ENCODE measurements around the gene PTPN12.
"Not testable (repeated sequence)": the region's sequence is repeated elsewhere in the genome, so short reads cannot be mapped to it uniquely, and the experiment has no call there.

PTPN12 gene

DNA sequence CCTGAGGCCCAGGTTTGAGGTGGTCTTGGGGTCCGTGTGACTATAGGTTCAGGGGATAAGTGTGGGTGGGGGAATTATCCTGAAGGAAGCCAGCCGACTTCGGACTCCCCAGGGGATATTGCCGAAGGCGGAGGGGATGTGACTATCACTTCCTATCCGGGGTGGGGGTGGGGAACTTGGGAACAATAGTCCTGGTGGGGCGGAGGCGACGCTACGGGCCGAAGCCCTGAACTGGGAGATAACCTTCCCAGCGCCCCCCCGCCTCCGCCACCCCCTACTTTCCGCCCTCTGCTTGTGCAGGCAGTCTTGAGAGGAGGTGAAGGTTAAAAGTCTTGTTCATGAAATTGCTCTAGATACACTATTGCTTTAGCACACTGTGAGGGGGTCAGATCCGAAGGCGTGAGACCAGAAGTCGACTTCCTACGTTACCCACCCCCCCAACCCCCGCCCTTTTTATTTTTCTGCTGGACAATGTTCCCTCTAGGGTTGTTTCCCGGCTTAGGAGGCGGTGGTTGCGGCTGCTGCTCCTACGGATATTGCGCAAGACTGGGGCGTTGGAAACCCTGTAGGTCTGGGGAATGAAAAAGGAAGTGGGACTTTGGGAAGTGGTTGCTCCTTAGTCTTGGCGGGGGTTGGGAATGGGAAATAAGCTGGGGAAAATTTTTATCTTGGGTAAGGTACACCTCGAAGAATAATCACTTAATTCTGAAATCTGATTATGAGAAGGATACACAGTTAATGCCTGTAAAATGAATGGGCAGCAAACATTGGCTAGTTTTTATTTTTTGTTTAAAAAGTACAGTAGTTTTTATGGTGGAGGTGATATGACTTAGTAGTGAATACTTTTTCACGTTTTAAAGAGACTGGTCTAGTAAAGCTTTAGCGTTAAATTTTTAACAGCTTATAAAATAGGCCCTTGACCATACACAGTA is 1.5 kb downstream of the PTPN12 start:
- DNase-seq (ENCODE audit: low read depth in 2 of 2), result no peak

DNA sequence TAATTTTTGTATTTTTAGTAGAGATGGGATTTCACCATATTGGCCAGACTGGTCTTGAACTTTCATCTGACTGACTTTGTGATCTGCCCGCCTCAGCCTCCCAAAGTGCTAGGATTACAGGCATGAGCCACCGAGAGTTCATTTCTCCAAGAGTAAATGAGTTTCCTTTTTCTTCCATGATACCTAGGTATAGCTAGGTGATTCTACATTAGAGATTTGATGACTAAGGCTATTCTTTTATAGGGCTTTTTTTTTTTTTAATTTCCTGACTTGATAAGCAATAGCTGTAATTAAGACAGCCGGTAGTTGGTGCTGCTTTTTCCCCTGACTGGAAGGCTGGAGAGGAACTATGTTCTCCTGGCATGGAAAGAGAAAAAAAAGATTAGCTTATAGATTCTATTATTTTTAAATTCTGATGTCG is 3.3 kb downstream of the PTPN12 start:
- no peak for DNase-seq (ENCODE audit: low read depth in 2 of 2)

DNA sequence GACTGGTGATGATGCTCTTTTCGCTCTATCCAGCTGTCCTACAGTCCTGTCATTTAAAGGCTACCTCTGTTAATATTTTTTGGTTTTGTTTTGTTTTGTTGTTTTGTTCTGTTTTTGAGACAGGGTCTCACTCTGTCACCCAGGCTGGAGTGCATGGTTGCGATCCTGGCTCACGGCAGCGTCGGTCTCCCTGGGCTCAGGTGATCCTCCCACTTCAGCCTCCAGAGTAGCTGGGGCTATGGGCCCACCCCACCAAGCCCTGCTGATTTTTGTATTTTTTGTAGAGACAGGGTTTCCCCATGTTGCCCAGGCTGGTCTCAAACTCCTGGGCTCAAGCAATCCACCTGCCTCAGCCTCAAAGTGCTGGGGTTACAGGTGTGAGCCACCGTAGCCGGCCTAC is 3.9 kb downstream of the PTPN12 start:
- DNase-seq (ENCODE audit: low read depth in 2 of 2), result not testable (repeated sequence)

DNA sequence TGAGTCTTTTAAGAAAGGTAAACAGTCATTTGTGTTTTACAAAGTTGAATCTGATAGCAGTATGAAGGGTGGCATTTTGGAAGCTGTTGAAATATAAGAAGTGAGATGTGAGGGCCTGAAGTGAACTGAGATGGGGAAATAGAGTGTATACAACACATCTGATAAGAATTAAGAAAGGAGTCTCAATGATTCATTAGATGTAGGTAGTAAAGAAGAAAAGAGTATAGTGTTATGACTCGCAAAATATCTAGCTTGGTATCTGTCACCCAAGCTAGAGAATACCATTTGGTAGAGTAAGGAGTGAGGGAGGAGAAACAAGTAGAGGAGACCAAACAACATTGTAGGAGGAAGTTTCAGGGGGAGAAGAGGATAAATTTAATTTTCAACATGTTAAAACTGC is 5.3 kb downstream of the PTPN12 start:
- no peak for DNase-seq (ENCODE audit: low read depth in 2 of 2)

DNA sequence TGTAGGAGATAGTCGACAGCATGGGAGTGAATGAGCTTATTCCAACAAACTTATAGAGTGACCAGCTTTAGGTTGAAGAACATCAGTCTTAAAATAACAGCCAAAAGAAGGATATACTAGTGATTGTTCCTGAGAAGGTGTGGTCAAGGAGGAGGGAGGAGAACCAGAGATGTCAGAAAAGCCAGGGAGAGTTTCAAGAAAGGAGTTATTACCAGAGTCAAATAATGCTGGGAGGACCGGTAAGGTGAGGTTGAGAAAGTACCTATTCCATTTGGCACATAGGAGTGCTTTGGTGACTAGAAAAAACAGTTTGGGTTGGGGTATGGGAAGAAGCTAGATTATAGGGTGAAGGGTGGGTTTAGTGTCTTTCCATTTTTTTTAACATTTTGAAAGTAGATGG is 5.8 kb downstream of the PTPN12 start:
- no peak for DNase-seq (ENCODE audit: low read depth in 2 of 2)

DNA sequence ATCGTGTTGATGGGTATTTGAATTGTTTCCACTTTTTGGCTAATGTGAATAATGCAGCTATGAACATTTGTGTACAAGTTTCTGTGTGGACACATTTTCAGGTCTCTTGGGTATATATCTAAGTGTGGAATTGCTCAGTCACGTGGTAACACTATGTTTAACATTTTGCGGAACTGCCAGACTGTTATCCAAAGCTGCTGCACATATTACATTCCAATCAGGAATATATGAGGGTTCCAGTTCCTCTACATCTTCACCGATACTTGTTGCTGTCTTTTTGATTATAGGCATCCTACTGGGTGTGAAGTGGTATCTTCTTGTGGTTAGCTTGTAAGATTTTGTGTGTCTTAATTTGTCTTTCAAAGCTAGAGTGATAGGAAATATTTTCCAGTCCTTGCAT is 6.8 kb downstream of the PTPN12 start:
- DNase-seq (ENCODE audit: low read depth in 2 of 2), result no peak

DNA sequence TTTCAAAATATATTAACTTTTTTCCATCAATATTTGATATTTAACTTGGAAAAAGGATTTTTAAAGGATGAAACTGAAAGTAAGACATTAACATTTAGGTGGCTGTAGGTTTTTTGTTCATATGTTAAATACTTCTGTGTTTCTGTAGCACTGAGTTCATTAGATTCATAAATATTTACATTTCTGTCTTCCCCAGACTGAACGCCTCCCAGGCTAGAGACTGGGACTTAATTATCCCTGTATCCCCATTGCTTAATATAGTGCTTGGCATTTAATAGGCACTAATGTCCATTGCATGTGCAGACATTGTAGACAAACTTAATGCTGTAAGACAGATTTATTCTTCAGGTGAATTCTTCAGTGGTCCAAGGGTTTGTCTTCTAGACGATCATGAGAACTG is 7.4 kb downstream of the PTPN12 start:
- DNase-seq (ENCODE audit: low read depth in 2 of 2), result no peak

DNA sequence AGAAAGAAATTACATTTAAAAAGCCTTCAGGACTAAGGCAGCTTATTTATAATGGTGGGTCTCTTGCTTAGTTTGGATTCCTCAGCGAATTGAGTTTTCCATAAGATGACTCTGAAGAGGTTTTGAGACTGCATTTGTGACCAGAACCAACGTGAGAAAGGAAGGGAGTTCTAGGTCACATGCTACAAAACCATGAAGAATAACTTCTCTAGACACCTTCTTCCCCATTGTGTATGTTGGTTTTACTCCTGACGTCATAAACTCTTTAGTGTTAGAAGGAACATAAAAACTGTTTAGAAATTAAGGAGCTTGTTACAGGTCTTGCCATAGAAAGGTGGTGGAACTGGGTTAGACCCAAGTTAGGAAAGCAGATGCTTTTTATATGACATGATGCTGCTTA is 11.1 kb downstream of the PTPN12 start:
- no peak for DNase-seq (ENCODE audit: low read depth in 2 of 2)

DNA sequence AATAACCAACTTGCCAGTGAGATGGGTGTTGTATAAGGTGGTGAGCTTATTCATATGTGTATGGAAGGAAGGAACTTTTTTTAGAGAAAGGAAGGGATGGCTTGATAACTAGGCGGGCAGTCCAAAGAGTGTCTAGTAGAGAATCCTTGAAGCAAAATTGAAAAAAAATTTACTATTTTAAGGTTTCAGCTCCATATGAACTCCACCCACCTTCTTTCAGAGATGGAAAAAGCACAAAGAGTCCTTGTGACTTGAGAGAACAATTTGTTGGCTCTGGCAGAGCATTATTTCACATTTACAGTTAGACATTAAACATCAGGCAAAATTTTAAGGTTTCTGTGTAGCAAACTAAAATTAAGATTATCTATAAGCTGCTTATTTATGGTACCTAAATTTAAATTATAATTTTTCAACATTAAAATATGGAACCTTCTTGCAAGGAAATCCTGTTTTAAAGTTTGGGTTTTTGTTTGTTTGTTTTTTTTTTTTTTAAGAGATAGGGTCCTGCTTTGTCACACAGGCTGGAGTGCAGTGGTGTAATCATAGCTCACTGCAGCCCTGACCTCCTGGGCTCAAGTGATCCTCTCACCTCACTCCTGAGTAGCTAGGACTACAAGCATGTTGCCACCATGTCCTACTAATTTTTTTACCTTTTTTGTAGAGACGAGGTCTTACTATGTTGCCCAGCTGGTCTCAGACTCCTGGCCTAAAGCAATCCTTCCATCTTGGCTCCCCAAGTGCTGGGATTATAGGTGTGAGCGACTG is 12.2 kb downstream of the PTPN12 start:
- no peak for DNase-seq (ENCODE audit: low read depth in 2 of 2)

DNA sequence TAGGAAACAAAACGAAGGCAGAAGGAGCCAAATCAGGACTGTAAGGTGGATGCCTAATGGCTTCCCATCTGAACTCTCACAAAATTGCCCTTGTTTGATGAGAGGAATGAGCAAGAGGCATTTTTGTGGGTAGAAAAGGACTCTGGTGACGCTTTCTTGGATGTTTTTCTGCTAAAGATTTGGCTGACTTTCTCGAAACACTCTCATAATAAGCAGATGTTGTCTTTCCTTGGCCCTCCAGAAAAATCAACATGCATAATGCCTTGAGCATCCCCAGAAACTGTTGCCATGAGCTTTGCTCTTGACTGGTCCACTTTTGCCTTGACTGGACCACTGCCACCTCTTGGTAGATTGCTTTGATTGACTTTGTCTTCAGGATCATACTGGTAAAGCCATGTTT is 13.5 kb downstream of the PTPN12 start:
- no peak for DNase-seq (ENCODE audit: low read depth in 2 of 2)

DNA sequence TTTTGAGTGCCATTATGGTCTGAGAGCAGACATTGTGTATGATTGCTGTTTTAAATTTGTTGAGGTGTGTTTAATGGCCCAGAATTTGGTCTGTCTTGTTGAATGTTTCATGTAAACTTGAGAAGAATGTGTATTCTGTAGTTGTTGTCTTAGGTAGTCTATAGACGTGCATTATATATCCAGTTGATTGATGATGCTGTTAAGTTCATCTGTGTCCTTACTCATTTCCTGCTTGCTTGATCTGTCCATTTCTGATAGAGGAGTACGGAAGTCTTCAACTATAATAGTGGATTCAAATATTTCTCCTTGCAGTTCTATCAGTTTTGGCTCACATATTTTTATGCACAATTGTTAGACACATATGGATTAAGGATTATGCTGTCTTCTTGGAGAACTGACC is 16.0 kb downstream of the PTPN12 start:
- no peak for DNase-seq (ENCODE audit: low read depth in 2 of 2)

DNA sequence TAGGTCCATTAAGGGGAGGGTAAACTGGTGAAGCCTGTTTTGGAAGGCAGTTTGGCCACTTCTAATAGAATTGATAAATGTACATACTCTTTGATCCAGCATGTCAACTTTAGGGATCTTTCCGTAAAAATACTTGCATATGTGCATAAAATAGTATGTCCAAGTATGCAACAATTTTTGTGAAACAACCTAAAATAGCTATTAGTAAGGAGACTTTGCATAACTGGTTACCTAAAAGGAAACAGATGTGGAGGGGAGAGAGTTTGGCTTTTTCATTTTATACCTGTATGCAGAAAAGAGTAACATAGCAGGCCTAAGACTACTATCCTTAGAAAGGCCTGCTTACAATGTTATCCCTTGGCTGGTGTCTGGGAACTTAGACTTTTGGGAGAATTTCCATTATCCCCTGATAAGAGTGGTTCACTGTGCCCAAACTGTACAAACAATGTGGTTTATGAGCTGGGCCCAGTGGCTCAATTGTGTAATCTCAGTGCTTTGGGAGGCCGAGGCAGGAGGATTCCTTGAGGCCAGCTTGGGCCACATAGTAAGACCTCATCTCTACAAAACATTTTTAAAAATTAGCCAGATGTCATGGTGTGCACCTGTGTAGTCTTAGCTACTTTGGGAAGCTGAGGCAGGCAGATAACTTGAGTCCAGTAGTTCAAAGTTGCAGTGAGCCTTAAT is 21.3 kb downstream of the PTPN12 start:
- DNase-seq (ENCODE audit: low read depth in 2 of 2), result no peak

DNA sequence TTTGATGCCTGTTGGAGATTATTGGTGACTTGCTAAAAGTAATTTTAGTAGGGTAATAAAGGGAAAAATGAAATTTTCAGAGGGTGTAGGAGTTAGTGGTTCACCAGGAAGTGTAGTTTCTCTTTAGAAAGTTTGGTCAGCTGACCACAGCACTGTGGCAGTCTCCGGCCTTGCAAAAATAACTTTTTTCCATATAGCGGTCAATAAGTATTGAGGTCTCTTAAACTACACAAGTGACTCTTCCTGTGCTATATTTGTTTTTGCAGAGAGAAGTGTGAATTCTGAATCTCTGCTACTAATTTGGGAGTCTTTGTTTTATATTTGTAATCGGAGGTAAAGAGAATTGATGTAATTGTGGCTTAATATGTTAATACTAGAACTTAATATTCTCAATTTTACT is 24.3 kb downstream of the PTPN12 start:
- DNase-seq (ENCODE audit: low read depth in 2 of 2), result no peak

DNA sequence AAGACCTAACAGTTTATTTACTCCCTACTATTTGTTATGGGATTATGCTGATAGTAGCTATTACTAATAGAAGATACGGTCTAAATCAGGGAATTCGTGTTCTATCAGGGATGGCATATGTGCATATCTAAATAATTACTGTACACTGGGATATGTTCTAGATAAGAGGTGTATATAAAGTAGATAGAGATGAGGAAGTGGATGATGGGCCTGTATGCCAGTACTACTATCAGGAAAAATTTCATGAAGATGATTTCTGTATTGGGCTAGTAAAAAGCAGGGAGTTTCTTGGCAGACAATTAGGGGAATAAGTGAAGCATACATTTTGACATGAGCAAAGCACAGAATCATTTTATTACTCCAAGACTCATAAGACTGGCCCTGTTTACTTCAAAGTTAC is 26.2 kb downstream of the PTPN12 start:
- DNase-seq (ENCODE audit: low read depth in 2 of 2), result no peak

DNA sequence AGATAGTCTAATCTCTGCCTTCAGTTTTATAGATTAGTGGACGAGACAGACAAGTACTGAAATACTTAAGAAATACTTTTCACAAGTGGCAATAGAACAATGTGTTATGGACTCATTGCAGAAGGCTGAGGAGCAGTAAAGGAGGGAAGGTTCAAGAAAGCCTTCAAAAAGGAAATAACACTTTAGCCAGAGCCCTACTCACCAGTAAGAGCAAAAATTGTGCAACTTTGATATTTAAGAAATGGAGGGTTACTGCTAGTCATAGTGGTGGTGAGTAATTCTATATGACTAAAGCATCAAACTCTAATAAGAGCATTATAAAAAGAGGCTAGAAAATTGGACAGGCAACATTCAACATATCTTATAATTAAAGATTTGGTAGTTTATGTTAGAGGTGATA is 28.8 kb downstream of the PTPN12 start:
- no peak for DNase-seq (ENCODE audit: low read depth in 2 of 2)

DNA sequence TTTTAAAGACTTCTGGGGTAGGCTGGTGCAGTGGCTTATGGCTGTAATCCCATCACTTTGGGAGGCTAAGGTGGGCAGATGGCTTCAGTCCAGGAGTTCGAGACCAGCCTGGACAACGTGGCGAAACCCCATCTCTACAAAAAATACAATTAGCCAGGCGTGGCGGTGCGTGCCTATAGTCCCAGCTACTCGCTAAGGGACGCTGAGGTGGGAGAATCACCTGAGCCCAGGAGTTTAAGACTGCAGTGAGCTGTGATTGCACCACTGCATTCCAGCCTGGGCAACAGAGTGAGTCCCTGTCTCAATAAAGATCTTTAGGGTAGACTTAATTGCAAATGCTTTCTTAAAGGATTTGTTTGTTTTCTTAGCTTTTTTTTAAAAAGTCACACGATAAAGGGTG is 29.3 kb downstream of the PTPN12 start:
- no peak for DNase-seq (ENCODE audit: low read depth in 2 of 2)

DNA sequence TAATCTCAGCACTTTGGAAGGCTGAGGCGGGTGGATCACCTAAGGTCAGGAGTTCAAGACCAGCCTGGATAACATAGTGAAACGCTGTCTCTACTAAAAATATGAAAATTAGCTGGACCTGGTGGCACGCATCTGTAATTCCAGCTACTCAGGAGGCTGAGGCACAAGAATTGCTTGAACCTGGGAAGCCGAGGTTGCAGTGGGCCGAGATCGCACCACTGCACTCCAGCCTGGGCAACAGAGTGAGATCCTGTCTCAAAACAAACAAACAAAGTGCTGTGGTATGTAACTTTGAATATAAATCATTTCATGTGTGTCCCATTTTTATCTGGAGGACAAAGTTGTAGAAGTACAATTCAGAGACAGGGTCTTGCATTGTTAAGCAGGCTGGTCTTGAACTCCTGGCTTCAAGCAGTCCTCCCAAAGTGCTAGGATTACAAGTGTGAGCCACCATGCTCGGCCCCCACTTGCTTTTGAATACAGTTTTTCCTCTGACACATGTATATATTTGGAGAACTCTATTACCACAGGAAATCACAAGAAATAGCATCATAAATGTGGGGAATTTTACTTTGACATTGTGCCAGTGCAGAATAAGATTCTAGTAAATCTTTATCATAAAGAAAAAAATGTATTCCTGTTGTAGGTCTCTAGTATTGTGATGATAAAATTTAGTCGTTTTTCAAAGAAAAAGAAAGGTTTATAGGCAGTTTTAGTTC is 32.6 kb downstream of the PTPN12 start:
- DNase-seq (ENCODE audit: low read depth in 2 of 2), result no peak

DNA sequence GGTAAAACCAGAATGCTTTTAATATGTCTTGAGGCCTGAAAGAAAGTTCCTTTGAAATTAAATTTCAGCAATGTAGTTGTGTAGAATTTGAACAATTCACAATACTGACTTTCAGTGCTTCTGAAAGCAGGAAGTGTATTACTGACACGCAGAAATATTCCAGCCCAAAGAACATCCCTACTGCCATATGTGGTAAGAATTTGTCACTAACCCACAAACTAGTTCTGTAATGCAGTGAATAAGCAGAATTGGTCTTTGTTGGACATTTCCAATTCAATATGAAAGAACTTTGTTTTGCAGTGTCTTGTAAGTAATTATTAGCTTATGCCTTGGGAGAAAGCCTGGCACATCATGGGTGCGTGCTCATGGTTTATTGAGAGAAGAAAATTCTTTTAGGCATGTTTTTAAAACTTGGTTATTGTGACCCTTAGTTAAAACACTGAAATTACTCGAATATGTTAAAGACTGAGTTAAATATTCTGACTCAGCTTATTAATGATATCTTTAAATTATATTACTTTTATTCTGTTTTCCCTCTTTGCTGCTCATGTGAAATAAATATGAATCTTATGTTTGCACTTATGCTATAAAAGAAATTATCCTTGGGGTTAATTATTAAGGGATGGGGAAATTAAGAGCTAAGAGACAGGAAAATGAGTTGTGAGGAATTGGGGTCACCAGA is 33.4 kb downstream of the PTPN12 start:
- DNase-seq (ENCODE audit: low read depth in 2 of 2), result no peak

DNA sequence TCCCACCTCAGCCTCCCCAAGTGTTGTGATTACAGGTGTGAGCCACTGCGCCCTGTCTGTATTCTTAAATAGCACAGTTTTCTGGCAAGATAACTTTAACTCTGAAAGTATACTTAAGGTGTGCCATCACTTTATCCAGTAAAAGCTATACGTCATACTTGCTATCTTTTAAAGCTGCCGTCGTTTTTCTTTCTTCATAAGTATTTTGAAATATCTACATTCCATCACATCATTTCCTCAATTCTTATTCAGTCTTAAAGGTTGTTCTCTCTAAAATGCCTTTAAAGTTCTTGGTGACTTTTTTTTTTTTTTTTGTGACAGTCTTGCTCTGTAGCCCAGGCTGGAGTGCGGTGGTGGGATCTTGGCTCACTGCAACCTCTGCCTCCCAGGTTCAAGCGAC is 34.7 kb downstream of the PTPN12 start:
- DNase-seq (ENCODE audit: low read depth in 2 of 2), result no peak

DNA sequence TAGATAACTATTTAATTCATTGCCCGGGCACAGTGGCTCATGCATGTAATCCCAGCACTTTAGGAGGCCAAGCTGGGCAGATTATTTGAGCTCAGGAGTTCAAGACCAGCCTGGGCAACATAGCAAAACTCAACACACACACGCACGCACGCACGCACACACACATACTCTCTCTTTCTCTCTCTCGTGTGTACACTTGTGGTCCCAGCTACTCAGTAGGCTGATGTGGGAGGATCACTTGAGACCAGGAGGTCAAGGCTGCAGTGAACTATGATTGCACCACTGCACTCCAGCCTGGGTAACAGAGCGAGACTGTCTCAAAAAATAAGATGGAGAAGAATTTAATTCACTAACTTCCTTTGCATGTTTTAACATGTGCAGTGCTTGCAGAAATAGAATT is 38.1 kb downstream of the PTPN12 start:
- no peak for DNase-seq (ENCODE audit: low read depth in 2 of 2)

DNA sequence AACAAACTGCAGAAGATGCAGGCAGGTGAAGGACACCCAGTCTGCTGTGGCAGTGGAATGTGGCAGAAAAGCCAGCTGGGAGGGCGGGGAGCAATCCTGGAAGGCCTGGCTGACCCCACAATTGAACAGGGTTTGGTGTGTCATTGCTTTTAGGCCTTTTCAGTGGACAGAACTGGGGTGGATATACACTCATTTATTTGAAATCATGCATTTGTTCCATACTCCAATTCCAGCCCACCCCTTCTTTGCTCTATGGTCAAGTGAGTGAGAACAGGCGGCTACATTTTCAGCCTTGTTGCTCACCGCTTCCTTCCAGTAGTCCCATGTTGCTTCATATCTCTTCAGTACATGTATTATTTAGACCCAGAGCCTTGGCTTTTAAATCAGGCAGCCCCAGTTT is 39.8 kb downstream of the PTPN12 start:
- no peak for DNase-seq (ENCODE audit: low read depth in 2 of 2)
